GM20000 (cell line): ENCODE measurements around the gene NEURL2.
"Not testable (repeated sequence)": the region's sequence is repeated elsewhere in the genome, so short reads cannot be mapped to it uniquely, and the experiment has no call there.

Source experiments
- DNase-seq: peaks from one replicate; pipeline ENCODE4 v3.0.0; 2012; ENCODE audit warnings: low spot score
- TF ChIP-seq, protein P1 (sequence below): IDR thresholded peaks from 2 replicates; pipeline ENCODE4 v1.5.1; 2012; ENCODE audit warnings: mild to moderate bottlenecking, control low read depth; ENCODE audit errors: extremely low read depth, missing control alignments

NEURL2 gene

DNA sequence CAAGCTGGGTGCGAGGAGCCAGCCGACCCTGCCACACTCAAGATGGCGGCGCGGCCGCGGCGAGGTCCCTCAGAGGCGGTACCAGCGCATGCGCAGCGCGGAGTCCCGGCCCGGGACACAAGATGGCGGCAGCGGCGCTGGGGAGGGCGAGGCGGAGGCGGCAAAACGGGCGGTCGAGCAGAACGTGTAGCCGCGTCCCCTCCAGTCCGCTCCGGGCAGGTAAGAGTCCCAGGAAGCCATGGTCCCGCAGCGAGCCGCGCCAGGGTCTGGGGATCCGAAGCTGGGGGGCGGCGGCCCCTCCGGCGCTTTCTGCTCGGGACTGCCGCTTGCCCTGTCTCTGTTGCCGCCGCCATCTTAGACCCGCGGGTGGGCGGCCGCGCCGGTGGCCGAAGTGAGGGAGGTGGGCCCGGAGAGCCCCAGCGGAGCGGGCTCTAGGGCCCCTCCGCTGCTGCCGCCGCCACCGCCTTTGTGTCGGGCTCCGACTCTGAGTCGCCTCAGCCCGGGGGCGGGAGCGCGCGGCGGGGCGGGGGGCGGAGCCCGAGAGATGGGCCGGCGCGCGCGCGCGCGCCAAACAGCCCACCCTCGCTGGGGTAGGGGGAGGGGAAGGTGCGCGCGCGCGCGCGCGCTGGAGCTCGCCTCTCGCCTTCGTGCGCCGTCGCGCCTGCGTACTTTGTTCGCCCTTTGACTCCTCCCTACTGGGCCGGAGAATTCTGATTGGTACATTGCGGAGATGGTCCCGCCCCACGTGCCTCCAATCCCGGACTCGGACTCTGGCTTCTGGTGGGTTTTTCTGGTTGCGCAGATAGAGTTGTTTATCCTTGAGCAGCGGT, 43.8 kb upstream of the NEURL2 start, which contains the start of gene PCIF1:
Gene PCIF1, plus strand, starts transcription at position 98 of the 830 bp plus-strand sequence. CDS start 4,317 bp downstream, outside the sequence.
- peak; percentile 100 for DNase-seq
- TF ChIP-seq, protein P1, sequence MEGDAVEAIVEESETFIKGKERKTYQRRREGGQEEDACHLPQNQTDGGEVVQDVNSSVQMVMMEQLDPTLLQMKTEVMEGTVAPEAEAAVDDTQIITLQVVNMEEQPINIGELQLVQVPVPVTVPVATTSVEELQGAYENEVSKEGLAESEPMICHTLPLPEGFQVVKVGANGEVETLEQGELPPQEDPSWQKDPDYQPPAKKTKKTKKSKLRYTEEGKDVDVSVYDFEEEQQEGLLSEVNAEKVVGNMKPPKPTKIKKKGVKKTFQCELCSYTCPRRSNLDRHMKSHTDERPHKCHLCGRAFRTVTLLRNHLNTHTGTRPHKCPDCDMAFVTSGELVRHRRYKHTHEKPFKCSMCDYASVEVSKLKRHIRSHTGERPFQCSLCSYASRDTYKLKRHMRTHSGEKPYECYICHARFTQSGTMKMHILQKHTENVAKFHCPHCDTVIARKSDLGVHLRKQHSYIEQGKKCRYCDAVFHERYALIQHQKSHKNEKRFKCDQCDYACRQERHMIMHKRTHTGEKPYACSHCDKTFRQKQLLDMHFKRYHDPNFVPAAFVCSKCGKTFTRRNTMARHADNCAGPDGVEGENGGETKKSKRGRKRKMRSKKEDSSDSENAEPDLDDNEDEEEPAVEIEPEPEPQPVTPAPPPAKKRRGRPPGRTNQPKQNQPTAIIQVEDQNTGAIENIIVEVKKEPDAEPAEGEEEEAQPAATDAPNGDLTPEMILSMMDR = no peak

DNA sequence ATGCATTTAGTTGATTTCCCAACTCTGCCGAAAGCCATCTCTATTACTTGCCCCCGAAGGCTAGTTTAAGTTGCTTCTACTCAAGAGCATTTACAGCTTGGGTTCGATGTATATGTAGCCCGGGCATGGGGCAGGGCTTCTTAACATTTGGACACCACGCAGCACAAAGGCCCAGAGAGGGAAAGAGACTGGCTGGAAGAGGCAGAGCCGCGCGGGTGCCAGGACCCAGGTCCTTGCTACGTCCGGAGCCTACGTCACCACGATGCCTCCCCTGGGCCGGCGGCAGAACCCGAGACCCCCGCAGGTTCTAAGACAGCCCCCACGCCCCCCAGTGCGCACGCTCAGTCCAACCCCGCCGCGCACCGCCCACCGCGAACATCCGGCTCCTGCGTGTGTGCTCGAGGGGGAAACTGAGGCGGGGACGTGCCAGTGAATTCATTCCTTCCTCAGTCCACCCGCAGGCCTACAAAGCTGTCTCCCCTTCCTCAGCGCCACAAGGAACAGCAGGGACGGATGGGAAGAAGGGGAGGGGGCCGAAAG, 43.1 kb upstream of the NEURL2 start:
- peak; percentile 63 for DNase-seq
- TF ChIP-seq, protein P1 = no peak

DNA sequence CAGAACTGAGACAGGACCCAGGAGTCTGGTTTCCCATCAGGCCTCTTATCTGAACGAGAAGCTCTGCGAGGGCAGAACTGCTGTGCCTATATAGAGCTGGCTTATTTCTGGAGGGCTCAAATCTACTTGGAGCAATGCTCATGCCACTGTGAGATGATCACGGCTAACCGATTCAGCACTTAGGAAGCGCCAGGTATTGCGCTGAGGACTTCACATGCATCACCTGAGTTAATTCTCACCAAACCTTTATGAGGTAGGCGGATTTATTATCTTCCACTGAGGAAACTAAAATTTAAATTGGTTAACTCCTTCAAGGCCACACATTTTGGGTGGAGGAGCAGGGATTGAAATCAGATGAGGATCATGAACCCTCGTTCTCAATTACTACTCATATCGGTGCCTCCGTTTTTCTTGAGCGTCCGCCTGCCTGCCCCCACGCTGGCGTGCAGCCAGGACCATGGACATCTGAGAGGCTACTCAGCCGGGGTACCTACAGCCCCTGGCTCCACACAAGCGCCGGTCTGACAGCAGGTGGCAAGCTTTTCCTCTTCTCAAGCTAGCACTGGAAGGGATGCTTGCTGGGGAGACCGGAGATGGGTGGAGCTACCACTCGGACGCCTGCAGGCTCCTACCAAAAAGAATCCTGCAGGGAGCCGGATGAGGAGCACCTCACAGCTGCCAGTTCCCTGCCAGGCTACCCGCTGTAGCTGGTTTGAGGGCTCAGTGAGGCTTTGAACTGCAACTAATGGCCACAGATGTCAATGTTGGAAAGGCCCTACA, 42.4 kb upstream of the NEURL2 start:
- TF ChIP-seq, protein P1 = no peak
- DNase-seq = peak; percentile 70

DNA sequence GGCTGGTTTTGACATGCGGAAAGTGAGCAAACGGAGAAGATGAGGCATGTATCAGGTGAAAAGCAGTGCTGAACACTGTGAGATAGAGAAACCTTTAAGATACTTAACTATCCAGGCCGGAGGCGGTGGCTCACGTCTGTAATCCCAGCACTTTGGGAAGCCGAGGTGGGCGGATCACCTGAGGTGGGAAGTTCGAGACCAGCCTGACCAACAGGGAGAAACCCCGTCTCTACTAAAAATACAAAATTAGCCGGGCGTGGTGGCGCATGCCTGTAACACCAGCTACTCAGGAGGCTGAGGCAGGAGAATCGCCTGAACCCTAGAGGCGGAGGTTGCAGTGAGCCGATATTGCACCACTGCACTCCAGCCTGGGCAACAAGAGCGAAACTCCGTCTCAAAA, 40.7 kb upstream of the NEURL2 start:
- not testable (repeated sequence) for DNase-seq

DNA sequence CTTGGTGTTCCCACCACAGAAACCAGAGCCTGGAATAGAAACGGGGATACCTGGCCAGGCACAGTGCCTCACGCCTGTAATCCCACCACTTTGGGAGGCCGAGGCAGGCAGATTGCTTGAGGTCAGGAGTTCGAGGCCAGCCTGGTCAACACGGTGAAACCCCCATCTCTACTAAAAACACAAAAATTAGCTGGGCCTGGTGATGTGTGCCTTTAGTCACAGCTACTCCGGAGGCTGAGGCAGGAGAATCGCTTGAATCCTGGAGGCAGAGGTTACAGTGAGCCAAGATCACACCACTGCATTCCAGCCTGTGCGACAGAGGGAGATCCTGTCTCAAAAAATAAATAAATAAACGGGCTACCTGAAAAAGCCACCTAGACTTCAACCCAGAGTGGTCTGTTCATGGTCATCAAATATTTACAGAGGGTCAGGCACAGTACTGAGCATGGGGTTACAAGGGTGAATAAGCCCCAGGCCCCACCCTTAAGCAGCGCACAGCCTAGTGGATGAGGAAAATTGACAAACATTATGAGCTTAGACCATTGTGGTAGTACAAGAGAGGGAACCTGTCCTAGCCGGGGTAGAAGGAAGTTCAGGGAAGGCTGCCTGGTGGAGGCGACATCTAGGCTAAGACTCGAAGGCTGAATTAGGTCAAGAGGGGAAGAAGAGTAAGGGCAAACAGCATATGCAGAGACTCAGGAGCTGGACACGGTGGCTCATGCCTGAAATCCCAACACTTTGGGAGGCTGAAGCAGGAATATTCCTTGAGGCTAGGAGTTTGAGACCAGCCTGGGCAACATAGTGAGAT, 36.3 kb upstream of the NEURL2 start:
- DNase-seq = no peak
- TF ChIP-seq, protein P1 = no peak

DNA sequence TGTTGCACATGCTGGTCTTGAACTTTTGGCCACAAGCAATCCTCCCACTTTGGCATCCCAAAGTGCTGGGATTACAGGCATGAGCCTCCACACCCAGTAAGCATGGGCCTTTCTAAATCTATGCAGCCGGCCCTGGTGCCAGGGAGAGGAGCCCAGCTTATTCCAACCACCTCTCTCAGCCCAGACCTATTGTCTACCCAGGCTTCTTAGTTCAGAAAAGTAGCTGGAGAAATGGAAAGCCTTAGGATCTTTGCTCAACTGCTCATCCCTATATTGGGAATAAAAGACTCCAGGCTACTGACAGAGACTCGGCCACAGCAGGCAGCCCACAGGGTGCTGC, 35.7 kb upstream of the NEURL2 start:
- TF ChIP-seq, protein P1 = no peak
- no peak for DNase-seq

DNA sequence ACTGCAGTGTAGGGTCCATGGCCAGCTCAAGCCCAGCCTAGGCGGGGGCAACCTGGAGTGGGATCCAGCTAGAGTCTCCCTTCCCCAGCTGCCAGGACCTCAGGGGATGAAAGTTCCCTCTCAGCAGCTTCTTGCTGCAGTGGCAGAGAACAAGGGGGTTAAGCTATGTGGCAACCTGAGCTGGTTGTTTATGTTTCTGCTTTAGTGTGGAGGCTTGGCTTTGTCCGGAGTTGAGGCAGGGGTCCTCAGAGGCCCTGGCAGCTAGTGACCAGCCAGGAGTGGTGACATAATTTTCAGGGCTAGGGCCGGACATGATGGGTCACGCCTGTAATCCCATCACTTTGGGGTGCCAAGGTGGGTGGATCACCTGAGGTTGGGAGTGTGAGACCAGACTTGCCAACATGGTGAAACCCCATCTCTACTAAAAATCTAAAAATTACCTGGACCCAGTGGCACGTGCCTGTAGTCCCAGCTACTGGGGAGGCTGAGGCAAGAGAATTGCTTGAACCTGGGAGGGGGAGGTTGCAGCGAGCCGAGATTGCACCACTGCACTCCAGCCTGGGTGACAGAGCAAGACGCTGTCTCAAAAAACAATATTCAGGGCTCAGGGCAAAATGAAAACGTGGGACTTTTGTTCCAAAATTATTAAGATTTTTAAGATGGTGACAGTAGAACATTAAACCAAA, 35.0 kb upstream of the NEURL2 start:
- DNase-seq = no peak
- TF ChIP-seq, protein P1 = no peak
